ENCODE results near the gene C4orf50.

The C4orf50 gene

DNA sequence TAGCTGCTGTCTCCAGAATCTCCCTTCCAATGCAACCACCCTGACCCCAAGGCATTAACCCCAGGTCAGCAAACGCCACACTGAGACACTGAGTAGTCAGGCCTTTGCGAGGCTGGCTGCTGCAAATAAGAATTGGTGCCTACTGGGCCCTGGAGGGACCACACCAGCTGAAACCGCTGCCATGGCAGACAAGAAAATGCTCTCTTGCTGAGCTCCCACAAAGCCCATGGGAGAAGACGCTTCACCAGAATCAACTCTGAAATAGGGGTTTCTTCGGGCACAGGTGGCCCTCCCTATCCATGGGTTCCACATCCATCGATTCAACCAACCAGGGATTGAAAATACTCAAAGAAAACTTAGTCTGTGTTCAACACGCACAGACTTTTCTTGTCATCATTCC, 98.7 kb downstream of the C4orf50 start:
- H2BK15ac ChIP-seq (replicated peaks; ENCODE audit: low read depth) = no peak overlapping the region
- H3K4ac ChIP-seq (ENCODE audit: low read depth, low read length) = no peak overlapping the region
- no peak overlapping the region for H3K23ac ChIP-seq (ENCODE audit: low read length)
- H3K79me2 ChIP-seq (ENCODE audit: control insufficient read depth, insufficient read depth, low read length) = no peaks in the 10 kb centered on the region
- no peaks in the 10 kb centered on the region for H3K27me3 ChIP-seq (ENCODE audit: insufficient read depth, low read length, poor library complexity)
- no peak overlapping the region for H4K5ac ChIP-seq (ENCODE audit: low read length)
- no peak overlapping the region for H3K4me3 ChIP-seq (ENCODE audit: low read length)
- H3K36me3 ChIP-seq (ENCODE audit: control insufficient read depth, insufficient read depth, low read length) = no peaks in the 10 kb centered on the region
- no peaks in the 10 kb centered on the region for H3K79me1 ChIP-seq (ENCODE audit: low read length)
- H2AK5ac ChIP-seq (ENCODE audit: low read length) = no peak overlapping the region
- WGBS (ENCODE audit: extremely low coverage, insufficient coverage, low lambda C conversion rate) = no CpG with 5 or more reads among the region's 7 CpGs
- no peak overlapping the region for H3K18ac ChIP-seq (ENCODE audit: low read length)
- no peak overlapping the region for H2BK120ac ChIP-seq (ENCODE audit: low read depth, low read length)
- no peak overlapping the region for H3K9ac ChIP-seq (ENCODE audit: low read length)
- no peak overlapping the region for H3K27ac ChIP-seq (ENCODE audit: low read depth, low read length)
- H2BK5ac ChIP-seq (ENCODE audit: low read length) = no peak overlapping the region
- no peak overlapping the region for H3K56ac ChIP-seq (ENCODE audit: low read length)
- H4K8ac ChIP-seq (ENCODE audit: low read depth, low read length) = no peak overlapping the region
- DNase-seq = no peak
- no peak overlapping the region for H3K4me2 ChIP-seq (ENCODE audit: low read length)
- no peaks in the 10 kb centered on the region for H3K4me1 ChIP-seq (ENCODE audit: control insufficient read depth, low read depth, low read length)

DNA sequence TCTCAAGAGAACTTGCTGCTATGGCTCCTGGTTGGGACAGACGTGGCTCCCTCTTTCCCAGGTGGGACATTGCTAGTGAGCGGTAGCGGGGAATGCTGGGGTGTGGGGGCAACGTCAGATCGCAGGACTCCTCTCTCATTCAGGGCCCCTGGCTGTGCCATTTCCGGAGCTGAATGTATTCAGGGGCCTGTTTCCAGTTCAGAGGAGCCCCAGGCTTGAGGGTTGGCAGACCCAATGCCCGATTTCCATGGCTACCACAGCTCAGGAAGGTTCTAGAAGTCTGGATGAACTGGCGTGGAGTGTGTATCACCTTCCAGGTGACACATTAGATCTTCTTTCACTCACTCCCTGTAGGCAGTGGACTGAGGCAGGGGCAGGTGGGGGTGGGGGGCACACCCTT, 99.2 kb downstream of the C4orf50 start:
- H3K9ac ChIP-seq (ENCODE audit: low read length) = no peak overlapping the region
- no peaks in the 10 kb centered on the region for H3K79me1 ChIP-seq (ENCODE audit: low read length)
- H3K23ac ChIP-seq (ENCODE audit: low read length) = no peak overlapping the region
- no peak overlapping the region for H2BK120ac ChIP-seq (ENCODE audit: low read depth, low read length)
- H3K56ac ChIP-seq (ENCODE audit: low read length) = no peak overlapping the region
- no peak overlapping the region for H3K4ac ChIP-seq (ENCODE audit: low read depth, low read length)
- no peak overlapping the region for H4K5ac ChIP-seq (ENCODE audit: low read length)
- no peak overlapping the region for H2BK15ac ChIP-seq (replicated peaks; ENCODE audit: low read depth)
- H3K27ac ChIP-seq (ENCODE audit: low read depth, low read length) = no peak overlapping the region
- H2AK5ac ChIP-seq (ENCODE audit: low read length) = no peak overlapping the region
- no peaks in the 10 kb centered on the region for H3K4me1 ChIP-seq (ENCODE audit: control insufficient read depth, low read depth, low read length)
- no peak overlapping the region for H2BK5ac ChIP-seq (ENCODE audit: low read length)
- no CpG with 5 or more reads among the region's 8 CpGs for WGBS (ENCODE audit: extremely low coverage, insufficient coverage, low lambda C conversion rate)
- H3K4me3 ChIP-seq (ENCODE audit: low read length) = no peak overlapping the region
- H3K4me2 ChIP-seq (ENCODE audit: low read length) = no peak overlapping the region
- no peak overlapping the region for H4K8ac ChIP-seq (ENCODE audit: low read depth, low read length)
- no peak overlapping the region for H3K18ac ChIP-seq (ENCODE audit: low read length)
- no peaks in the 10 kb centered on the region for H3K79me2 ChIP-seq (ENCODE audit: control insufficient read depth, insufficient read depth, low read length)
- no peaks in the 10 kb centered on the region for H3K36me3 ChIP-seq (ENCODE audit: control insufficient read depth, insufficient read depth, low read length)
- no peak for DNase-seq
- no peaks in the 10 kb centered on the region for H3K27me3 ChIP-seq (ENCODE audit: insufficient read depth, low read length, poor library complexity)

DNA sequence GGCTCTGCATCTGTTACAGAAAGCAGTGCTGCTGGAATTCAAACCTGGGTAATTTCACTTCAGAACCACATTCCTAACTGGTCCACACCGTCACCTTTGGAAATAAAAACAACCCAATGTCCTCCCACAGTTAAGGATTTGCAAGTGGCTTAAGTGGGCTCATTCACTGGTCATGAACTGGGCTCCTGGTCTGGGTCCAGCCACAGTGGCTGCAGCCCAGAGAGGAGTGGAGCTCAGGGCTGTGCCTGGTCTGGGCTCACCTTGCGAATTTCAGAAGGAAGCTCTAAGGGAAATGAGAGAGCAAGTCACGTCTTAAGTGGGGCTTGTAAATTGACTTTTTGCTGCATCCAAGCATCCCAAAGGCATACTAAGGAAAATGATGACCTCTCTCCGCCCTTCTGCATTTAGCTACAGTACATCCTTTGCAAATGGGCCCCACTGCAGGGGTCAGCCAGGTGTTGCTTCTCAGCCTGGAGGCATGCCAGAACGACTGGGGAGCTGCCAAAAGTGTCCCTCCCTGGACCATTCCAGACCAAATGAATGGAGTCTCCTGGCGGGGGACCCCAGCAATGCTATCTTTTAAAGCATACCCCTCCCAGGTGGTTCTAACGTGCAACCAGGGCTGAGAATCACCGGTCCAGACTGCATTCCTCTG, 99.8 kb downstream of the C4orf50 start:
- Histone ChIP-seq H3K79me1 (ENCODE audit: low read length) (no peaks in the 10 kb centered on the region), H3K9ac (ENCODE audit: low read length) (no peak overlapping the region), H3K4ac (ENCODE audit: low read depth, low read length) (no peak overlapping the region), H3K56ac (ENCODE audit: low read length) (no peak overlapping the region), H2BK120ac (ENCODE audit: low read depth, low read length) (no peak overlapping the region), H3K27me3 (ENCODE audit: insufficient read depth, low read length, poor library complexity) (no peaks in the 10 kb centered on the region), H4K8ac (ENCODE audit: low read depth, low read length) (no peak overlapping the region), H4K5ac (ENCODE audit: low read length) (no peak overlapping the region), H2AK5ac (ENCODE audit: low read length) (no peak overlapping the region), H3K23ac (ENCODE audit: low read length) (no peak overlapping the region), H3K27ac (ENCODE audit: low read depth, low read length) (no peak overlapping the region), H3K4me1 (ENCODE audit: control insufficient read depth, low read depth, low read length) (no peaks in the 10 kb centered on the region), H3K4me3 (ENCODE audit: low read length) (no peak overlapping the region), H3K79me2 (ENCODE audit: control insufficient read depth, insufficient read depth, low read length) (no peaks in the 10 kb centered on the region), H3K18ac (ENCODE audit: low read length) (no peak overlapping the region), H2BK5ac (ENCODE audit: low read length) (no peak overlapping the region), H3K4me2 (ENCODE audit: low read length) (no peak overlapping the region), H3K36me3 (ENCODE audit: control insufficient read depth, insufficient read depth, low read length) (no peaks in the 10 kb centered on the region), H2BK15ac (replicated peaks; ENCODE audit: low read depth) (no peak overlapping the region)
- WGBS (ENCODE audit: extremely low coverage, insufficient coverage, low lambda C conversion rate) = no CpG with 5 or more reads among the region's 8 CpGs
- DNase-seq = no peak

DNA sequence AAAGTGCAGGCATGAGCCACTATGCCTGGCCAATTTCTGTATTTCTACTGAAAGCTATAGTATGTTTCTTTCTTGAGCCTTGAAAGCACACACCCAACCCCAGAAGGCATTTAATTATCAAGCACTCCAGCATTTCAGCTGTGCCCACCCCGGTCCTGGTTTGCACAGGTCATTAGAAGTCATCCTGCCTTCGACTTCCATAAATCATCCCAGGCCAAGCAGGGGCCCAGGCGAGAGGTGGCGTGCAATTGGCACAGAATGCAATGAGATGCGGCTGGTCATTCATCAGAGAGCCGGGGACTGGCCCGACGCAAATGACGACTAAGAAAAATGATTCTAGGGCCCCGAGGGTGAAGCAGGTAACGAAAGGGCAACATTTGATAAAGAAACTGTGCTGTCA, 100.6 kb downstream of the C4orf50 start:
- Histone ChIP-seq H3K36me3 (ENCODE audit: control insufficient read depth, insufficient read depth, low read length) (no peaks in the 10 kb centered on the region), H3K79me2 (ENCODE audit: control insufficient read depth, insufficient read depth, low read length) (no peaks in the 10 kb centered on the region), H4K5ac (ENCODE audit: low read length) (no peak overlapping the region), H2BK15ac (replicated peaks; ENCODE audit: low read depth) (no peak overlapping the region), H3K27me3 (ENCODE audit: insufficient read depth, low read length, poor library complexity) (no peaks in the 10 kb centered on the region), H3K4me3 (ENCODE audit: low read length) (no peak overlapping the region), H3K18ac (ENCODE audit: low read length) (no peak overlapping the region), H3K56ac (ENCODE audit: low read length) (no peak overlapping the region), H3K4ac (ENCODE audit: low read depth, low read length) (no peak overlapping the region), H3K4me1 (ENCODE audit: control insufficient read depth, low read depth, low read length) (no peaks in the 10 kb centered on the region), H3K23ac (ENCODE audit: low read length) (no peak overlapping the region), H2BK5ac (ENCODE audit: low read length) (no peak overlapping the region), H4K8ac (ENCODE audit: low read depth, low read length) (no peak overlapping the region), H3K9ac (ENCODE audit: low read length) (no peak overlapping the region), H3K79me1 (ENCODE audit: low read length) (no peaks in the 10 kb centered on the region), H3K27ac (ENCODE audit: low read depth, low read length) (no peak overlapping the region), H2BK120ac (ENCODE audit: low read depth, low read length) (no peak overlapping the region), H2AK5ac (ENCODE audit: low read length) (no peak overlapping the region), H3K4me2 (ENCODE audit: low read length) (no peak overlapping the region)
- DNase-seq = no peak
- WGBS (ENCODE audit: extremely low coverage, insufficient coverage, low lambda C conversion rate) = no CpG with 5 or more reads among the region's 11 CpGs

DNA sequence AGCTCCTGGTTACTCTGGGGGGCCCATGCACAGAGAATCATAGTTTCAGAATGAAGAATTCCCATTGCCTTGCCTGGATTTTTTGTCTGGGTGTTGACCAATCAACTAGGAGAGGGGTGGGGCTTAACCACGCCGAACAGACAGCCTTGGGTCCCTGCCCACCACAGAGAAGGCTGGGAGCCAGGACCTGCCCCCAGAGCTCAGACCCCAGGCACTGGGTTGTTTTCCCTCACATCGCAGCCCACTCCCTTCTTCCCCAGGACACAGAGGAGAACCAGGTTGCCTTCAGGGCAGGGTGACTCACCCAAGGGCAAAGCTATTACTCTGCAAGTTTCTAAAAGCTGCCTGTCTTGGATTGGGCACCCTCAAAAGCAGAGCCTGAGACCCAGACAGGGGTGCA, 102.0 kb downstream of the C4orf50 start:
- no peak overlapping the region for H3K9ac ChIP-seq (ENCODE audit: low read length)
- H4K5ac ChIP-seq (ENCODE audit: low read length) = no peak overlapping the region
- H3K23ac ChIP-seq (ENCODE audit: low read length) = no peak overlapping the region
- no peak overlapping the region for H3K56ac ChIP-seq (ENCODE audit: low read length)
- no peaks in the 10 kb centered on the region for H3K4me1 ChIP-seq (ENCODE audit: control insufficient read depth, low read depth, low read length)
- no peak overlapping the region for H4K8ac ChIP-seq (ENCODE audit: low read depth, low read length)
- no peak overlapping the region for H2AK5ac ChIP-seq (ENCODE audit: low read length)
- no peak overlapping the region for H3K4ac ChIP-seq (ENCODE audit: low read depth, low read length)
- H3K27ac ChIP-seq (ENCODE audit: low read depth, low read length) = no peak overlapping the region
- WGBS (ENCODE audit: extremely low coverage, insufficient coverage, low lambda C conversion rate) = no CpG with 5 or more reads among the region's 3 CpGs
- no peak for DNase-seq
- no peaks in the 10 kb centered on the region for H3K79me1 ChIP-seq (ENCODE audit: low read length)
- H3K27me3 ChIP-seq (ENCODE audit: insufficient read depth, low read length, poor library complexity) = no peaks in the 10 kb centered on the region
- no peak overlapping the region for H2BK120ac ChIP-seq (ENCODE audit: low read depth, low read length)
- no peak overlapping the region for H2BK15ac ChIP-seq (replicated peaks; ENCODE audit: low read depth)
- H3K36me3 ChIP-seq (ENCODE audit: control insufficient read depth, insufficient read depth, low read length) = no peaks in the 10 kb centered on the region
- no peaks in the 10 kb centered on the region for H3K79me2 ChIP-seq (ENCODE audit: control insufficient read depth, insufficient read depth, low read length)
- no peak overlapping the region for H3K4me2 ChIP-seq (ENCODE audit: low read length)
- H3K18ac ChIP-seq (ENCODE audit: low read length) = no peak overlapping the region
- no peak overlapping the region for H3K4me3 ChIP-seq (ENCODE audit: low read length)
- no peak overlapping the region for H2BK5ac ChIP-seq (ENCODE audit: low read length)

DNA sequence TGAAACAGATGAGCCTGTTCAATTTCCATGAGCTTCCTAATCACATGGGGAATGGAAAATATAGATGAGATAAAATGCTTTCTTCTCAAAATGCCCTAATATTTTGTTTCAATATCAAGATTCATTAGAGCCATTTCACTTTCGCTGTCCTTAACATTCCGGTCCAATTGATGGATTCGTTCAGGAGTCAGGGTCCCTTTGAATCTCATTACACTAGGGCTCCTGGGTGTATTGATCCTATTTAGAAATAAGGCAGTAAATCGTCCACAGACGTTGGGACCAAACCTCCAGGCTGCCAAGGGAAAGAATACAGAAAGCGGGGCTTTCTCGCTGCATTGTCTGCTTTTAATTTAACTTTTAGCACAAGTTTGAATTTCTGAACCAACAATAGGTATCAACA, 104.8 kb downstream of the C4orf50 start:
- H4K8ac ChIP-seq (ENCODE audit: low read depth, low read length) = no peak overlapping the region
- H2AK5ac ChIP-seq (ENCODE audit: low read length) = no peak overlapping the region
- no peaks in the 10 kb centered on the region for H3K27me3 ChIP-seq (ENCODE audit: insufficient read depth, low read length, poor library complexity)
- no peak overlapping the region for H3K18ac ChIP-seq (ENCODE audit: low read length)
- H3K36me3 ChIP-seq (ENCODE audit: control insufficient read depth, insufficient read depth, low read length) = no peaks in the 10 kb centered on the region
- H3K27ac ChIP-seq (ENCODE audit: low read depth, low read length) = no peak overlapping the region
- H3K9ac ChIP-seq (ENCODE audit: low read length) = no peak overlapping the region
- no peak overlapping the region for H3K4ac ChIP-seq (ENCODE audit: low read depth, low read length)
- H3K56ac ChIP-seq (ENCODE audit: low read length) = no peak overlapping the region
- no peaks in the 10 kb centered on the region for H3K4me1 ChIP-seq (ENCODE audit: control insufficient read depth, low read depth, low read length)
- no peak overlapping the region for H2BK5ac ChIP-seq (ENCODE audit: low read length)
- H3K79me1 ChIP-seq (ENCODE audit: low read length) = no peaks in the 10 kb centered on the region
- no peak overlapping the region for H2BK120ac ChIP-seq (ENCODE audit: low read depth, low read length)
- no peak overlapping the region for H3K4me2 ChIP-seq (ENCODE audit: low read length)
- DNase-seq = no peak
- H3K4me3 ChIP-seq (ENCODE audit: low read length) = no peak overlapping the region
- WGBS (ENCODE audit: extremely low coverage, insufficient coverage, low lambda C conversion rate) = no CpG with 5 or more reads among the region's 7 CpGs
- H3K23ac ChIP-seq (ENCODE audit: low read length) = no peak overlapping the region
- no peak overlapping the region for H2BK15ac ChIP-seq (replicated peaks; ENCODE audit: low read depth)
- no peaks in the 10 kb centered on the region for H3K79me2 ChIP-seq (ENCODE audit: control insufficient read depth, insufficient read depth, low read length)
- H4K5ac ChIP-seq (ENCODE audit: low read length) = no peak overlapping the region

Measured in mesendoderm (in vitro differentiated cells).